Tibial nerve (tissue), 3 donors: ENCODE results near the gene LYPD8.

Source experiments
- CTCF ChIP-seq, 5 experiments: fragments of 200-600 bp in 3 of 5; fragments of 450-650 bp in 2 of 5; sonication (generic) in 3 of 5; IDR thresholded peaks; one replicate each; pipeline ENCODE4 v1.5.1; 2016 to 2019; ENCODE audit warnings: antibody characterized with exemption in 5 of 5, mild to moderate bottlenecking in 3 of 5, moderate library complexity in 2 of 5
- POLR2A ChIP-seq, 2 donors: fragments of 450-650 bp; IDR thresholded peaks; one replicate each; pipeline ENCODE4 v1.6.1; 2017; ENCODE audit warnings: antibody characterized with exemption in 2 of 2, mild to moderate bottlenecking in 2 of 2, moderate library complexity in 2 of 2

GRCh38 chr1:248702714-248703113 is 52.8 kb downstream of the LYPD8 start, which contains the start of gene OR14I1:
- TF ChIP-seq CTCF (IDR thresholded peaks at IDR 0.05) (no peak), POLR2A (IDR thresholded peaks at IDR 0.05) (no peak)
